ENCODE measurements around the gene MYRF. TPM values are rescaled to one million over a fixed set of nuclear protein-coding genes. Genes with fewer than 3 reads are reported as not detected.

MYRF gene
- total RNA-seq, 2 experiments from 2014 or later: 0.97 to 1.6 TPM

DNA sequence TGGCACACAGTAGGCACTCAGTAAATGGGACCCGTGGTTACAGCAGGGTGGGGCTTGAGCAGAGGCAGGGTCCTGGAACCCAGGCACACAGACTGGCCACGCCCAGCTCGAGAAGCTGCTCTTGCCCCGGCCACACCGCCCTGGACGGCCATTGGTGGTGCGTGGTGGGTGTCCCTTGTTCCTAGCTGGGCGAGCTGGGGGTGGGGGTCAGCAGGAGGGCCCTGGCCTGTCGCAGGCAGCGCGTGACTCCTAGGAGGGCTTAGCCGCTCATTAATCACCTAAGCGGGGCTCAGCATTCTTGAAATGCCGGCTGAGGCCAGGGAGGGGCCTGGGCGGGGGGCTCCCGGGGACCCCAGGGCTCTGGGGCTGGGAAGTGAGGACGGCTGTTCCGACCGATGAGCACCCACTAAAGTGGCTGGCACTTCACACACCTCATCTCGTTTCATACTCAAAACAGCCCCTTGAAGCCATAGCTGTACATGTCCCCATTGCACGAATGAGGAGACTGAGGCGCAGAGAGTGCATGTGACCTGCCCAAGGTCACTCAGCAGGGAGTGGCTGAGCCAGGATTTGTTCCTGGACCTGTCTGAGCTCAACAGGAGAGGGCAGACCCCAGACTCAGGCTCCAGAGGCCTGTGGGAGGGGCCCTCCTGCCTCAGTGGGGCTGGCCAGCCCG lies 11.6 kb downstream of the MYRF start:
- Mint-ChIP-seq H3K27me3 (no peaks in the 10 kb centered on the region), H3K36me3 (ENCODE audit: low read depth) (no peaks in the 10 kb centered on the region), H3K4me3 (no peak overlapping the region), H3K4me1 (ENCODE audit: low read depth) (no peaks in the 10 kb centered on the region), H3K9me3 (no peaks in the 10 kb centered on the region), H3K27ac (no peak overlapping the region)
- TF ChIP-seq, protein P1, sequence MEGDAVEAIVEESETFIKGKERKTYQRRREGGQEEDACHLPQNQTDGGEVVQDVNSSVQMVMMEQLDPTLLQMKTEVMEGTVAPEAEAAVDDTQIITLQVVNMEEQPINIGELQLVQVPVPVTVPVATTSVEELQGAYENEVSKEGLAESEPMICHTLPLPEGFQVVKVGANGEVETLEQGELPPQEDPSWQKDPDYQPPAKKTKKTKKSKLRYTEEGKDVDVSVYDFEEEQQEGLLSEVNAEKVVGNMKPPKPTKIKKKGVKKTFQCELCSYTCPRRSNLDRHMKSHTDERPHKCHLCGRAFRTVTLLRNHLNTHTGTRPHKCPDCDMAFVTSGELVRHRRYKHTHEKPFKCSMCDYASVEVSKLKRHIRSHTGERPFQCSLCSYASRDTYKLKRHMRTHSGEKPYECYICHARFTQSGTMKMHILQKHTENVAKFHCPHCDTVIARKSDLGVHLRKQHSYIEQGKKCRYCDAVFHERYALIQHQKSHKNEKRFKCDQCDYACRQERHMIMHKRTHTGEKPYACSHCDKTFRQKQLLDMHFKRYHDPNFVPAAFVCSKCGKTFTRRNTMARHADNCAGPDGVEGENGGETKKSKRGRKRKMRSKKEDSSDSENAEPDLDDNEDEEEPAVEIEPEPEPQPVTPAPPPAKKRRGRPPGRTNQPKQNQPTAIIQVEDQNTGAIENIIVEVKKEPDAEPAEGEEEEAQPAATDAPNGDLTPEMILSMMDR (IDR thresholded peaks at IDR 0.05): no peak
- no peak for ATAC-seq
- intact Hi-C loops (cut with micrococcal nuclease): no loop called here
- POLR2A ChIA-PET: no interaction called here
- CTCF ChIA-PET: interaction anchor here (0.7 to 0.8 kb wide), 2 partner anchors 11 to 15 kb away, joined by 3 read pairs; no protein-coding TSS in a partner anchor
- DNase-seq: no peak

GRCh38 chr11:61764606-61765260 lies 12.3 kb downstream of the MYRF start:
- intact Hi-C loops (cut with micrococcal nuclease): no loop called here
- DNase-seq: no peak
- ATAC-seq: no peak
- Mint-ChIP-seq H3K36me3 (ENCODE audit: low read depth) (no peaks in the 10 kb centered on the region), H3K27me3 (no peaks in the 10 kb centered on the region), H3K27ac (no peak overlapping the region), H3K4me3 (no peak overlapping the region), H3K4me1 (ENCODE audit: low read depth) (no peaks in the 10 kb centered on the region), H3K9me3 (no peaks in the 10 kb centered on the region)
- POLR2A ChIA-PET: no interaction called here
- CTCF ChIA-PET: interaction anchor here (0.7 to 1.2 kb wide), 2 partner anchors 12 to 15 kb away, joined by 3 read pairs; no protein-coding TSS in a partner anchor
- TF ChIP-seq, protein P1 (IDR thresholded peaks at IDR 0.05): no peak

DNA sequence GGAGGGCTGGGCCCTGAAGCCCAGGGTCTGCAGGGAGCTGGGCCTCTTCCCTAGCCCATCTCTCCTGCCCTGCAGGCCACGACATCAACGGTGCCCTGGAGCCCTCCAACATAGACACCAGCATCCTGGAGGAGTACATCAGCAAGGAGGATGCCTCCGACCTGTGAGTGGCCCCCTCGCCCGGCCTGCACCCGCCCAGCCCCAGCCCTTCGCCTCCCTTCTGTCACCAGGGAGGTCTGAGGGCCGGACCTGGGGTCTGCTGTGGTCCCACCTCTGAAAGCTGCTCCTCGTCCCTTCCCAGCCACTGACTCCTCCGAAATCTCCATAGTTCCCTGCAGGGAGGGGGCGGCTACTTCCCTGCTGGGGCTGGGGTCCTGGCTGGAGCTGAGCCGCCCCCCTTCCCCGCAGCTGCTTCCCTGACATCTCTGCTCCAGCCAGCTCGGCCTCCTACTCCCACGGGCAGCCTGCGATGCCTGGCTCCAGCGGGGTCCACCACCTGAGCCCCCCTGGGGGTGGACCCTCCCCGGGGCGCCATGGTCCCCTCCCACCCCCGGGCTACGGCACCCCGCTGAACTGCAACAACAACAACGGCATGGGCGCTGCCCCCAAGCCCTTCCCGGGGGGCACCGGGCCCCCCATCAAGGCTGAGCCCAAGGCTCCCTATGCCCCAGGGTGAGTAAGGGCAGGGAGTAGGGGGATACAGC lies 13.3 kb downstream of the MYRF start:
- ChIA-PET POLR2A (no interaction called here), CTCF (interaction anchor here (1.2 kb wide), 1 partner anchor 11 kb away, joined by 3 read pairs; no protein-coding TSS in a partner anchor)
- DNase-seq (no peak), ATAC-seq (no peak)
- no peaks in the 10 kb centered on the region for H3K36me3 Mint-ChIP-seq (ENCODE audit: low read depth)
- no peak overlapping the region for H3K4me3 Mint-ChIP-seq
- no peaks in the 10 kb centered on the region for H3K27me3 Mint-ChIP-seq
- intact Hi-C loops (cut with micrococcal nuclease): no loop called here
- no peak overlapping the region for H3K27ac Mint-ChIP-seq
- H3K9me3 Mint-ChIP-seq: no peaks in the 10 kb centered on the region
- H3K4me1 Mint-ChIP-seq (ENCODE audit: low read depth): no peaks in the 10 kb centered on the region
- TF ChIP-seq, protein P1 (IDR thresholded peaks at IDR 0.05): no peak

GRCh38 chr11:61766353-61766841 lies 14.0 kb downstream of the MYRF start:
- ChIA-PET POLR2A (no interaction called here), CTCF (interaction anchor here (1.1 to 1.5 kb wide), 2 partner anchors 8 to 13 kb away, joined by 3 read pairs; no protein-coding TSS in a partner anchor)
- no peak for ATAC-seq
- Mint-ChIP-seq H3K36me3 (ENCODE audit: low read depth) (no peaks in the 10 kb centered on the region), H3K4me3 (no peak overlapping the region), H3K27me3 (no peaks in the 10 kb centered on the region), H3K27ac (no peak overlapping the region), H3K4me1 (ENCODE audit: low read depth) (no peaks in the 10 kb centered on the region), H3K9me3 (no peaks in the 10 kb centered on the region)
- no peak for DNase-seq
- intact Hi-C loops (cut with micrococcal nuclease): no loop called here
- TF ChIP-seq, protein P1 (IDR thresholded peaks at IDR 0.05): no peak
